Gastrocnemius medialis (tissue), 4 donors: ENCODE measurements around the gene TANGO2. TPM values are rescaled to one million over a fixed set of nuclear protein-coding genes. Genes with fewer than 3 reads are reported as not detected.

Source experiments
- ATAC-seq, 2 donors: fragments of 150-250 bp; one replicate each; pipeline ENCODE4 v1.9.1; 2016
- DNase-seq, 2 donors: peaks; one replicate each; pipeline ENCODE4 v3.0.0-alpha.2; 2019
- H3K27ac ChIP-seq, 4 donors: fragments of 200-600 bp; sonication (generic); 1 replicate in 1 of 4; 2 replicates in 3 of 4; pipeline ENCODE4 v1.5.1; 2016 to 2018; ENCODE audit warnings: mild to moderate bottlenecking in 2 of 4, moderate library complexity in 1 of 4
- H3K27me3 ChIP-seq, 3 donors: fragments of 200-600 bp; sonication (generic) in 2 of 3; 1 replicate in 1 of 3; 2 replicates in 2 of 3; pipeline versions ENCODE4 v1.5.1 to v1.6.0; 2016 to 2019; ENCODE audit warnings: mild to moderate bottlenecking in 1 of 3, moderate library complexity in 1 of 3
- H3K36me3 ChIP-seq, 2 donors: fragments of 200-600 bp; sonication (generic) in 1 of 2; one replicate each; pipeline ENCODE4 v1.5.1; 2017 to 2018
- H3K4me1 ChIP-seq, 2 donors: fragments of 200-600 bp; sonication (generic) in 1 of 2; one replicate each; pipeline ENCODE4 v1.5.1; 2016 to 2017; ENCODE audit warnings: mild to moderate bottlenecking in 2 of 2
- H3K4me3 ChIP-seq, 4 donors: fragments of 200-600 bp; sonication (generic) in 3 of 4; 1 replicate in 1 of 4; 2 replicates in 3 of 4; pipeline ENCODE4 v1.5.1; 2016 to 2019; ENCODE audit warnings: mild to moderate bottlenecking in 2 of 4
- H3K9me3 ChIP-seq, 3 donors: fragments of 200-600 bp; sonication (generic) in 2 of 3; 1 replicate in 1 of 3; 2 replicates in 2 of 3; pipeline ENCODE4 v1.5.1; 2016 to 2019
- CTCF ChIP-seq, 5 experiments: fragments of 450-650 bp in 3 of 5; fragments of 200-600 bp in 2 of 5; sonication (generic) in 2 of 5; IDR thresholded peaks in 4 of 5; conservative IDR thresholded peaks in 1 of 5; 1 replicate in 4 of 5; 2 replicates in 1 of 5; pipeline ENCODE4 v1.5.1; 2016 to 2019; ENCODE audit warnings: antibody characterized with exemption in 5 of 5, mild to moderate bottlenecking in 3 of 5, moderate library complexity in 3 of 5
- POLR2A ChIP-seq, 2 donors: fragments of 450-650 bp; IDR thresholded peaks; one replicate each; pipeline ENCODE4 v1.6.1; 2017; ENCODE audit warnings: antibody characterized with exemption in 2 of 2, mild to moderate bottlenecking in 2 of 2, moderate library complexity in 2 of 2
- in situ Hi-C, 4 donors: fragments of 200-750 bp; cut with MboI; loops; one replicate each; pipeline versions ENCODE4 v1.15.0 to v1.8.0; 2017; ENCODE audit warnings: low sequenced_read_pairs in 4 of 4
- intact Hi-C: fragments of 100-400 bp; cut with DNase I; formaldehyde crosslinking; loops from one replicate; pipeline ENCODE4 v1.15.1; 2023; ENCODE audit warnings: low total_unique reads
- total RNA-seq, 4 donors: library from RNA; depleted of rRNA; stranded (reverse); fragments of >200 nt; gene quantifications; one replicate each; pipeline versions ENCODE4 v1.1.0 to v1.2.3, GENCODE V29; 2016

Gene TANGO2
- total RNA-seq, 4 donors from 2014 or later = 43.0 to 115 (median 52.5) TPM

GRCh38 chr22:20089977-20090729 is 69.2 kb downstream of the TANGO2 start:
- Histone ChIP-seq H3K4me3 (no peak overlapping the region), H3K36me3 (peaks cover 0 to 91% of the 10 kb centered on the region in 2 donors), H3K27ac (peak overlapping the region in 1 of 4 donors; percentile 15), H3K9me3 (no peaks in the 10 kb centered on the region), H3K4me1 (peaks cover 14 to 16% of the 10 kb centered on the region in 2 donors), H3K27me3 (no peaks in the 10 kb centered on the region)
- no peak for DNase-seq
- intact Hi-C loops = loop anchor here (10.0 kb wide), 1 partner anchor 115 kb away; no protein-coding TSS in a partner anchor
- no peak for TF ChIP-seq CTCF (IDR thresholded peaks at IDR 0.05 in 4 of 5, conservative IDR thresholded peaks at IDR 0.05 in 1 of 5)
- no peak for TF ChIP-seq POLR2A (IDR thresholded peaks at IDR 0.05)
- in situ Hi-C loops = no loop called here
- no peak for ATAC-seq

- DNase-seq = no peak
- ATAC-seq = no peak
- intact Hi-C loops = no loop called here
Observed at GRCh38 chr22:20090730-20091240, 69.9 kb downstream of the TANGO2 start.

GRCh38 chr22:20091690-20092476 is 71.0 kb downstream of the TANGO2 start:
- H3K9me3 ChIP-seq = no peaks in the 10 kb centered on the region
- DNase-seq (no peak), ATAC-seq (no peak)
- in situ Hi-C loops (no loop called here), intact Hi-C loops (no loop called here)
- H3K27me3 ChIP-seq = no peaks in the 10 kb centered on the region
- H3K36me3 ChIP-seq = peaks cover 0 to 94% of the 10 kb centered on the region in 2 donors
- peak overlapping the region in 1 of 4 donors; percentile 84 for H3K27ac ChIP-seq
- H3K4me3 ChIP-seq = no peak overlapping the region
- TF ChIP-seq POLR2A (IDR thresholded peaks at IDR 0.05) (no peak), CTCF (IDR thresholded peaks at IDR 0.05 in 4 of 5, conservative IDR thresholded peaks at IDR 0.05 in 1 of 5) (no peak)
- H3K4me1 ChIP-seq = peaks cover 11 to 13% of the 10 kb centered on the region in 2 donors

More at GRCh38 chr22:20090730-20091240, 69.9 kb downstream of the TANGO2 start:
- no peak for TF ChIP-seq CTCF (IDR thresholded peaks at IDR 0.05 in 4 of 5, conservative IDR thresholded peaks at IDR 0.05 in 1 of 5)
- no peak for TF ChIP-seq POLR2A (IDR thresholded peaks at IDR 0.05)
- Histone ChIP-seq H3K36me3 (peaks cover 0 to 94% of the 10 kb centered on the region in 2 donors), H3K9me3 (no peaks in the 10 kb centered on the region), H3K27me3 (no peaks in the 10 kb centered on the region), H3K4me1 (peaks cover 11 to 13% of the 10 kb centered on the region in 2 donors), H3K4me3 (no peak overlapping the region), H3K27ac (peak overlapping the region in 1 of 4 donors; percentile 15)
- in situ Hi-C loops = no loop called here

- Histone ChIP-seq H3K27me3 (no peaks in the 10 kb centered on the region), H3K36me3 (peaks cover 0 to 94% of the 10 kb centered on the region in 2 donors), H3K4me1 (peaks cover 11 to 13% of the 10 kb centered on the region in 2 donors), H3K9me3 (no peaks in the 10 kb centered on the region), H3K4me3 (no peak overlapping the region), H3K27ac (peak overlapping the region in 2 of 4 donors; percentile 84 to 88)
- TF ChIP-seq CTCF (IDR thresholded peaks at IDR 0.05 in 4 of 5, conservative IDR thresholded peaks at IDR 0.05 in 1 of 5) (no peak), POLR2A (IDR thresholded peaks at IDR 0.05) (no peak)
- intact Hi-C loops = no loop called here
- in situ Hi-C loops = no loop called here
- ATAC-seq = no peak
- no peak for DNase-seq
Observed at GRCh38 chr22:20092477-20092854, 71.6 kb downstream of the TANGO2 start.
